Measurements from ENCODE around the gene SFMBT2.
A peak's percentile ranks its signal among the peaks of the same experiment; 100 is the strongest.
"Not testable (repeated sequence)": the region's sequence is repeated elsewhere in the genome, so short reads cannot be mapped to it uniquely, and the experiment has no call there.

Gene SFMBT2

GRCh38 chr10:7401156-7401555, 9.7 kb downstream of the SFMBT2 start:
- DNase-seq (ENCODE audit: low read depth), result no peak

GRCh38 chr10:7400068-7400715, 10.6 kb downstream of the SFMBT2 start:
- no peak for DNase-seq (ENCODE audit: low read depth)

GRCh38 chr10:7399533-7399932, 11.3 kb downstream of the SFMBT2 start:
- no peak for DNase-seq (ENCODE audit: low read depth)

GRCh38 chr10:7397049-7398035, 13.5 kb downstream of the SFMBT2 start:
- DNase-seq (ENCODE audit: low read depth), result no peak

GRCh38 chr10:7392301-7392700, 18.5 kb downstream of the SFMBT2 start:
- not testable (repeated sequence) for DNase-seq (ENCODE audit: low read depth)

DNA sequence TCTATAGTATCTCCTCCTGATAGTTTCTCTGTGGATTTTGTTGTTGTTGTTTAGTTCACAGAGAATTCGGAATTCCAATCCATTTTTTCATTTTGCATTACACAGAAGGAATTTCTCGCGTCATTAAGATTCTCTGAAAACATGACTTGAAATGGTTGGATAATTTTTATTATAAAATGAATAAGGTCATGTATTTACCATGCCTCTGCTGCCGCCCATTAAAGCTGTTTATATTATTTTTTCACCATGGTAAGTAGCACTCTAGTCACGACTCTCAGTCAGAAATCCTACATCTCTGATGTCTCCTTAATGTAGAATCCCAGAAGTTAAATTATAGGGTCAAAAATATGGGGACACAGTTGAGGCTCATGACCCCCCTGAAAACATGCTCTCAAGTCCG, 19.1 kb downstream of the SFMBT2 start:
- DNase-seq (ENCODE audit: low read depth), result no peak

DNA sequence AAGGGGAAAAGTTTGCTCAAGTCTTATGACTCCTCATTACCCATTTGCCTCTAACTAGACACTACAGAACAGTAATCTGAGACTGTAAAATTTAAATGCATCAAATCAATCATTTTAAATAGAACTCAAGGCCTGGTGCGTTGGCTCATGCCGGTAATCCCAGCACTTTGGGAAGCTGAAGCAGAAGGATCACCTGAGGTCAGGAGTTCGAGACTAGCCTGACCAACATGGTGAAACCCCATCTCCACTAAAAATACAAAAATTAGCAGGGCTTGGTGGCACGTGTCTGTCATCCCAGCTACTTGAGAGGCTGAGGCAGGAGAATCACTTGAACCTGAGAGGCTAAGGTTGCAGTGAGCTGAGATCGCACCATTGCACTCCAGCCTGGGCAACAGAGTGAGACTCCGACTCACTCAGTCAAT, 20.1 kb downstream of the SFMBT2 start:
- not testable (repeated sequence) for DNase-seq (ENCODE audit: low read depth)

DNA sequence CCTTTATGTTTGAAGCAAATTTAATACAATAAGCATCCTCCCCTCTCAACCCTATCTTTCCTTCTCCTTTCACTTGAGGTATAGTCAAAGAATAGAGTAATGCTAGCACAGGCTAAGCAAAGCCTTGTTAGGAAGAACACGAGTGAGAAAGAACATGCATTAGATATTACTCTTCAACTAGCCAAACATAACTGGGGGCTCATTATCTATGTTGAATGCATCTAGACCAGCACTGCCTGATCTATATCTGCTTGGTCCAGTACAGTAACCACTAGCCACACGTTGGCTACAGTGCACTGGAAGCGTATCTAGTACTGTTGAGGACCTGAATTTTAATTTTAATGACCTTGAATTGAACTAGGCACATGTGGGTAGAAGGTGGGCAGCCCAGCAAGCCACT, 21.0 kb downstream of the SFMBT2 start:
- DNase-seq (ENCODE audit: low read depth), result no peak

GRCh38 chr10:7389346-7389745, 21.5 kb downstream of the SFMBT2 start:
- DNase-seq (ENCODE audit: low read depth), result no peak

DNA sequence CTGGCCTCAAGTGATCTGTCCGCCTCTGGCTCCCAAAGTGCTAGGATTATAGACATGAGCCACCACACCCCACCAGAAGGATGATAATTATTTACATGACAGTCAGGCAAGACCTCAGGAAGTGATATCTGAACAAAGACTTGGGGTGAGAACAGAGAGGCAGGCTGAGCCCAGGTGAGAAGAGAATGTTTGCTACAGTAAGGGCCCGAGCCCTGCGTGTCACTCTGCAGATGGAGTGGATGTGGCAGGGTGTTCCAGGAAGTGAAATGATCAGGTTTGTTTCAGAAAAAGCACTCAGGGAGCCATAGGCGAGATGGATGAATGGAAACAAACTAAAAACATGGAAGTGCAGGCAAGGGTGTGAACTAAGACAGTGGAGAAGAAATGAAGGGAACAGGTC, 22.2 kb downstream of the SFMBT2 start:
- DNase-seq (ENCODE audit: low read depth), result peak; percentile 9

GRCh38 chr10:7388149-7388548, 22.7 kb downstream of the SFMBT2 start:
- not testable (repeated sequence) for DNase-seq (ENCODE audit: low read depth)

- DNase-seq (ENCODE audit: low read depth), result no peak
These were observed 25.7 kb downstream of the SFMBT2 start for GRCh38 chr10:7385114-7385513.

DNA sequence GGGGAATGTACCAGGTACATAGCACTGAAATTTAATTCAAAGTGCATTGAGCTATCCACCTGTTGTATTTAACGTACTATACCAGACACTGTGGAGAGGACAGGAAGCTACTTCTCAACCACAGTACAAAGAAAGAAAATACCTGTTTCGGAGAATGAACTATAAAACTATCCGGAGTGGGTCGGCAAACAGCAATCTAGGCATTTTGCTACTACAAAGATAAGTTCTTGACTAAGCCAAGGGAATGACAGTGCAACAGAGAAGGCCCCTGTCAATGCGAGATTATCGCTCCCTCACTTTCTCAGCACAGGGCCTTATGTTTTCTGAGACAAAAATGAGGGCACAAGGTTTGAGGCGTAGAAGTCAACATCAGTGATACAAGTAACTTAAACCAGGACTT, 27.4 kb downstream of the SFMBT2 start:
- DNase-seq (ENCODE audit: low read depth), result no peak

- DNase-seq (ENCODE audit: low read depth), result no peak
These were observed 30.1 kb downstream of the SFMBT2 start for GRCh38 chr10:7380704-7381241.

- DNase-seq (ENCODE audit: low read depth), result no peak
These were observed 32.0 kb downstream of the SFMBT2 start for GRCh38 chr10:7378602-7379403.

GRCh38 chr10:7377614-7378248, 33.1 kb downstream of the SFMBT2 start:
- DNase-seq (ENCODE audit: low read depth), result no peak

- DNase-seq (ENCODE audit: low read depth), result no peak
These were observed 36.0 kb downstream of the SFMBT2 start for GRCh38 chr10:7374795-7375194.

- no peak for DNase-seq (ENCODE audit: low read depth)
These were observed 37.8 kb downstream of the SFMBT2 start for GRCh38 chr10:7373039-7373438.

DNA sequence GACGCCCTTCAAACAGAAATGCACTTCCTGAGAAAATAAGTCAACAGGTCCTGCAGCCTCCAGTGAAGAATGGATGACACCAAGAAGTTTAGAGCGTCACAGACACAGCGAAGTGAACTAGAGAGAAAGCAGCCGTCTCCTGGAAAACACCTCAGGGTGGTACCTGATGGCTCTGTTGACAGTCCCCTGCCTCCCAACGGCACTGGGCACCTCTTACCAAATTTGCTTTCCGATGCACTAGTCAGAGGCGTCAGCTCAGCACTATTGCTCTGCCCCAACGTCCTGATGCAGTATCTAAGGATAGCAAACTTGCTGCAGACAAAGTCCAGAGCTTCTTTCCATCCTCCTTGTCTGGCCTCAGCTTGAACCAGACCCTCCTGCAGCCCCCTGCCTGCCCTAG, 38.3 kb downstream of the SFMBT2 start:
- no peak for DNase-seq (ENCODE audit: low read depth)

GRCh38 chr10:7370511-7370910, 40.3 kb downstream of the SFMBT2 start:
- DNase-seq (ENCODE audit: low read depth), result no peak

GRCh38 chr10:7365027-7365745, 45.6 kb downstream of the SFMBT2 start:
- no peak for DNase-seq (ENCODE audit: low read depth)
